NCI-H69 (cell line): ENCODE measurements around the gene PITPNC1.
A peak's percentile ranks its signal among the peaks of the same experiment; 100 is the strongest.
"Not testable (repeated sequence)": the region's sequence is repeated elsewhere in the genome, so short reads cannot be mapped to it uniquely, and the experiment has no call there.

ENCODE experiments used
- DNase-seq: peaks from one replicate; lab custom pipeline; 2025; lab: John Stamatoyannopoulos, UW

Gene PITPNC1

GRCh38 chr17:67578679-67579405 is 201.8 kb downstream of the PITPNC1 start:
- not testable (repeated sequence) for DNase-seq

DNA sequence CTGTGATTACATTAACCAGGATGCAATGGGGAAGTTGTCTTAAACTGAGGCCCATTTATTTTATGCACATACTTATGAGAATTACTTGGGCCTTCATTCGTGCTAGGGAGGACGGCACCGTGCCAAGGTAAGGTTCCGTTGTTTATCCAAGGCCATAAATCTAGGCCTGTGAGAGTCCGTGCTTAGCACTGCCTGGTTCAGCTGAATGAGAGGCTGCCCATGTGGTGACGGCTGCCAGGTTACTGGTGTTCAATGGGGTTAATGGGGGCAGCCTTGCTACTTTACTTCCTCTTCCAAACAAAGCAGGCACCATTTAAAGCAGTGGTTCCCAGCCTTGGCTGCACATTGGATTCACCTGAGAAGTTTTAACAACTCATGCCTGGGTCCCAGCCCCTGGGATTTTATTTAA is 205.6 kb downstream of the PITPNC1 start:
- DNase-seq, result peak; percentile 98

DNA sequence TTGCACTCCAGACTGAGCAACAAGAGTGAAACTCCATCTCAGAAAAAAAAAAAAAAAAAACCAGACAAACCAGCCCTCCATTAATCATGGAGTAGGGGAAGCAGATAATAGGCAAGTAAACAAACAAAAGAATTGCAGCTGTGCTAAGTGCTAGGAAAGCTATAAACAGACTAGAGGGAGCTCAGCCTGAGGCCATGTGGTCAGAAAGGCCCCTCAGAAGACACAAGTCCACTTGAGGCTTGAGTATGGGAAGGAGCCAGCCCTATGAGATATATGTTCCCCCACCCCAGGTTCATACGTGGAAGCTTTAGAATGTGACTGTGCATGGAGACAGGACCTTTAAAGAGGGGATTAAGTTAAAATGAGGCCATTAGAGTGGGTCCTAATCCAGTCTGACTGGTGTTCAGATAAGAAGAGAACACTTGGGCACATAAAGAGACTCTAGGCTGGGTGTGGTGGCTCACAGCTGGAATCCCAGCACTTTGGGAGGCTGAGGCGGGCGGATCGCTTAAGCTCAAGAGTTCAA is 208.1 kb downstream of the PITPNC1 start:
- peak; percentile 89 for DNase-seq

DNA sequence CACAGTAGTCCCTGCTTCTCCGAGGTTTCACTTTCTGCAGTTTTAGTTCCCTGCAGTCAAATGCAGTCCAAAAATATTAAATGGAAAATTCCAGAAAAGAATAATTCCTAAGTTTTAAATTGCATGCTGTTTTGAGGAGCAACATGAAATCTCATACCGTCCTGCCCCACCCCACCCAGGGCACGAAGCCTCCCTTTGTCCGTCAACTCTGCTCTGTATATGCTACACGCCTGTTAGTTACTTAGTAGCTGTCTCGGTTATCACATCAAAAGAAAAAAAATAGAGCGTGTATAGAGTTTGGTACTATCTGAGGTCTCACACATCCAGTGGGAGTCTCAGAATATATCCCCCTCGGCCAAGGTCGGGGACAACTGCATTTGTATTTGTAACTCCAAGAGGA is 211.2 kb downstream of the PITPNC1 start:
- no peak for DNase-seq

GRCh38 chr17:67594115-67594880 is 217.2 kb downstream of the PITPNC1 start:
- no peak for DNase-seq

- no peak for DNase-seq
These were observed 223.3 kb downstream of the PITPNC1 start for GRCh38 chr17:67600408-67600807.

DNA sequence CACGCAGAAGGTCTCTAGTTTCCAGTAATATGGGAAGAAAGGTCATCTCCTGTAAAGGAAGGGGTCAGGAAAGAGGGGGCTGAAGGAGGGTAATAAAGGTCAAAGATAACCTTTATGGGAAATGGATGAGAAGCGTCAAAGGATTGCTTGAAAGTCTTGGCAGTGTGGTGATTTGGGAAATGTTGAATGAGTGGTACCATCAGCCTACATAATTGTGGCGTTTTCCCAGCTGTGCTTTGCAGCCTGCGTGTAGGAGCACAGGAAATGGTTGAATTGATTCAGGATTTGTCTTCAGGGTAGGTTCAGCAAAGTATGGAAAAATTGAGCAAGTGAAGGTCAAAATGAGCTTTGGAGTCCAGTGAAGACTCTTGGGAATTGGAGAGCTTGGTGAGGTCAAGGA is 224.8 kb downstream of the PITPNC1 start:
- DNase-seq, result no peak

DNA sequence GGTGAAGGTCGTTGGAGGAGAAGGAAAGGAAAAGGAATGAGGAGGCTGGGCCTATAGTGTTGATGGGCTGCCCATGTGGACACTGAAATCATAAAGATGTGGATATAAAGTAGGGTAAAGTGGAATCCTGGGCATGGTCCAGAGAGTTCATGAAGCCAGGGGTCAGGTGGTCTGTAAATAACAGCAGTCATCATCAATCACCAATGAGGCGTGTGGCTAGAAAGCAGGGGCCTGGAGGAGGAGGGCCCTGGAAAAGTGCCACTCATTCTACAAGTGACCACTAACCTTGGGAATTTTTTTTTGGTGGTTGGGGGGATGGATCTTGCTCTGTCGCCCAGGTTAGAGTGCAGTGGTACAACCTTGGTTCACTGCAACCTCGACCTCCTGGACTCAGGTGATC is 225.4 kb downstream of the PITPNC1 start:
- DNase-seq, result no peak

- DNase-seq, result peak; percentile 84
These were observed 225.9 kb downstream of the PITPNC1 start for GRCh38 chr17:67602974-67603373.

DNA sequence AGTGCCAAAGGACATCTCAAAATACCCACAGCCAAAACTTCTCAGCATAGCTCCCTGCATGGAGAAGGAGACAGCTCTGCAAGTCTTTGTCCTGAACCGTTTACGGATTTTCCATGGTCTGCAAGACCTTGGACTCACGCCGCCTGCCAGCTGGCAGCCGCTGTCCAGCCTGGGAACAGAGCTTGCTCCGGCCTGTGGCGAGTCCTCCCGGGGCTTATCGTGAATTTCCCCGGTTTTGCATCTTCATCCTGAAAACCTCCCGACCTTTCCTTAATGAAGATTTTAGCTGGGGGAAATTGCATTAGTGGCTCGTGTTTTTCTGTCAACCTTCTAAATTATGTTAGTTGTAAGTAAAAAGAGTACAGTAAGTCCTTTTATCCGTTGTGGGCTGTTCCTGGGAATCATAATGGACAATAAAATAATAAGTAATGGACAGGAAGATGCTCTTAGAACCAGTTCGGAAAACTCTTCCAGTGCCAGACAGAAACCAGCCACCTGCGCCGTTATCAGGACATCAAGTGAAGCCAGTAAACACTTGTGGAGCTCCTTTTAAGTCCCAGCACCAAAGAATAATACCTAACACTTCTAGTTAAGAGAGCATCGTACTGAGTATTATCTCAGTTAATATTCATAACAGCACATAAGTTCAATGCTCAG is 228.3 kb downstream of the PITPNC1 start:
- no peak for DNase-seq

DNA sequence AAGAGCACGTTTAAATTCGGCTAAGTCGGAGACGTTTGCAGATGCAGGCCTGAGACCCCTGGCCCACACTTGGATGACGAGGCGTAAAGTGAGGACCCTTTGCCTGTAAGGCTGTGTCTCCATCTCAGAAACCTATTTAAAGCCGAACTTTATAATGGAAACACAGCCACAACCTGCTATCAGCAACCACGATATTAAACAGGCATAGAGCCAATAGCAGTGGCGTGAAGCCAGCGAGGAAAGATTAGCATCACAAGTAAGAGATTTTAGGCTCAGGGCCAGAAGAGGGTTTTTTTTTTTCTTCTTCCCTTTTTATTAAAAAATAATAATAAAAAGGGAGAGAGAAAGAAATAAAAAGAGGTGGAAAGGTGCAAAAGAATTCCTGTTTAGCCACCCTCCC is 229.4 kb downstream of the PITPNC1 start:
- peak; percentile 16 for DNase-seq

DNA sequence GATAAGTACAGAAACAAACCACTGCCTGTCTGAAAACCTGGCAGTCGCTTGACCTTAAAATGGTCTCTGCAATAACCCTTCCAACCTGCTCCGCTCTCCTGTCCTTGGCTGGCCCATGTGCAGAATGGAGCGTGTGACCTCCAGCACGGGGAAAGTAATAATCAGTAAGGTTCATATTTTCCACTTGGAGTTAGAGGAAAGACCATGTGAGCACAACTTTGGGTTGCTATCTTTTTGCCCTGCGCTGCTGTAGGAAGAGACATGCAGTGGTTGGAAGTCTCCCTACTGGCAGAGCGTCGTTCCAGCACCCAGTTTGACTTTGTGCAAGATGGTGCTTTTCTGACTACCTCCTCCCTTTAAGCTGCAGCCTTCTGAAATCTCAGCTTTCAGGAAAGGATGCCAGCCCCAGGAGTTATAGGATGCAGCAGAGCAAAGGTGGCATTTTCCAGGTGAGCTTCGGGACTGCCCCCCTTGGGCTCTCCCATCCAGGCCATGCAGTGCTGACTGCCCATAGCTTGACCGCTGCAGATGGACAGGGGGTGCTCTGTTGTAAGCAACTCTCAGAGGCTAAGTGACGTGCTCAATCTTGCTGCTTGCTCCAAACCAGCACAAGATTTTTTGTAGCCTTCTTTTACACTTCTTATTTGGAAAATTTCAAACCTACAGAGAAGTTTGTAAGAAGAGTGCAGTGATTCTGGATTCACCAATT is 230.0 kb downstream of the PITPNC1 start:
- no peak for DNase-seq

DNA sequence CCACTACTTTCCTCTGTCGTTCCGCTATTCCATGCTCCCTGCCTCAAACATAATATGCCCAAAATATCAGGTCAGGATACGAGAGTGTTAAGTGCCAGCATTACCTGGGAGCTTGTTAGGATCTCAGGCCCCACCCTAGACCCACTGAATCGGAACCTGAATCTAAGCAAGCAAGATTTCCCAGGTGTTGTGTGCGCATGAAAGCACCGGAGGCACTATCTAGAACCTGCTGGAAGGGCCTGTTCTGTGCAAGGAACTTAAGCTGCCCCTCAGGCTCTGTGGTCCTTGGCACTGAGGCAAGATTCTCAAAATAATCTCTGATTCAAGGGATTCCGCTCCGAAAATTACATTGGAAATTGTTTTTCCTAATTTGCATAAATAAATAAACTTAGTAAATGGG is 233.0 kb downstream of the PITPNC1 start:
- no peak for DNase-seq

DNA sequence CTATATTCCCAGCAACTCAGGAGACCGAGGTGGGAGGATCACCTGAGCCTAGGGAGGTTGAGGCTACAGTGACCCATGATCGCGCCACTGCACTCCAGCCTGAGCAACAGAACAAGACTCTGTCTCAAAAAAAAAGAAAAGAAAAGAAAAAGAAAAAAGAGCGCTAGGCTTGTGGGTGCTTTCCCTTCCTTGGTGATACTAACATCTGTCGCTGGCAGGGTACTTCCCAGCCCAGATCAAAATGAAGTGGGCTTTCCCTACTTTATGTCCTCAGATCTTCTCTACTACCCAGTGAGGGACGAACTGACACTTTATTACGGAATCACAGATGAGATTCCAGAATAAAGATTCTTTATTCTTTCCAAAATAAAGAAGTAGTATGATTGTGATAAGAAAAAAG is 236.9 kb downstream of the PITPNC1 start:
- DNase-seq, result no peak

- peak; percentile 57 for DNase-seq
These were observed 238.0 kb downstream of the PITPNC1 start for GRCh38 chr17:67615011-67615561.

- no peak for DNase-seq
These were observed 238.7 kb downstream of the PITPNC1 start for GRCh38 chr17:67615736-67616135.

DNA sequence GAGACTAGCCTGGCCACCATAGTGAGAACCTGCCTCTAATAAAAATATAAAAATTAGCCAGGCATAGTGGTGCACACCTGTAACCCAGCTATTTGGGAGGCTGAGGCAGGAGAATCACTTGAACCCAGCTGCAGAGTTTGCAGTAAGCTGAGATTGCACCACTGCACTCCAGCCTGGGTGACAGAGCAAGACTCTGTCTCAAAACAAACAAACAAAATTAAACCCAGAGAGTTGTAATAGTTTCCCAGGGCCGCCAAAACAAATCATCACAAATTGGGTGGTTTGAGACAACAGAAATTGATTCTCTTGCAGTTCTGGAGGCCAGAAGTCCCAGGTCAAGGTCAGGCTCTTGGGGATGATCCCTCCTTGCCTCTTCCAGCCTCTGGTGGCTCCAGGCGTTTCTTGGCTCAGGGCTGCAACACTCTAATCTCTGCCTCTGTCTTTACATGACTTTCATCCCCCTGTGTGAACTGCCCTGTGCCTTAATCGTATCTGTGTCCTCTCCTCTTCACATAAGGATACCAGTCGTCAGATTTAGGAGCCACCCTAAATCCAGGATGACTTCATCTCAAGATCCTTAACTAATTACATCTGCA is 240.3 kb downstream of the PITPNC1 start:
- DNase-seq, result no peak

DNA sequence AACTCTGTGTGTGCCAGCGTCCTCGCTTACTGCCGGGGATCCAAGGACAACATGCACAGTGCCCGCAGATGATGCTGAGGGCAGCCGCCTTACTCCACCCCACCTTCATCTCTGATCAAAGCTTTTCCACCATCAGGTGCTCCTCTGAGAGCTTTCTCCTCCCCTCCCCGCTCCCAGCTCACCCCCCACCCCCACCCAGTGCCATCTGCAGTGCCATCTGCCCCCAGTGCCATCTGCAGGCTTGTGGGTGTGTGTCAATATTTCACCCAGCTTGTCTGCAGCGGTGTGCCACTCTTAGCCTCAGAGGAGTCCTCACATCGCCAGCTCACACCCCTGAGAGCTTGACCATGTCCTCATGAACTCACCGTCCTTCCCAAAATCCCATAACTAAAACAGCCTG is 242.5 kb downstream of the PITPNC1 start:
- DNase-seq, result no peak

- DNase-seq, result no peak
These were observed 243.0 kb downstream of the PITPNC1 start for GRCh38 chr17:67620088-67620487.

- no peak for DNase-seq
These were observed 243.6 kb downstream of the PITPNC1 start for GRCh38 chr17:67620636-67621035.

DNA sequence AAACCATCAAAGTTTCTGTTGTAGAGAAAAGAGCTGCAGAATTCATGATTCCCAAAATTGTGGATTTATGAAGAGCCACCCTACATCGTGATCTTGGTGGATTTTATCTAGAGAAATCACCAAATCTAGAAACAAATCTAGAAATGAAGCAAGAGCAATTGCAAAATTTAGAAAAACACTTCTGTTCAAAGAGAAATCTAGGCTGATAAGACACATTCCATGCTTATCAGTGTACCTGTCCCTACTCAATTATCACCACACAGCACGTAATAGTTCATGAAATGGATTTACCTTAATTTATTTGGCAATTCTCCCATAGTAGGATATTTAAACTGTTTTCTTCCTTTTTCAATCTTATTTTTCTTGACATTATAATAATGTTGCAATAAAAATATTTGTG is 246.7 kb downstream of the PITPNC1 start:
- DNase-seq, result no peak
